Retinal pigment epithelial cell (primary cell): ENCODE results near the gene PROX1.

Experiments used
- DNase-seq: peaks from one replicate; pipeline ENCODE4 v3.0.0-alpha.2; 2010; ENCODE audit warnings: low read depth
- H3K4me3 ChIP-seq: 2 replicates; pipeline ENCODE4 v1.5.1; 2011; ENCODE audit warnings: mild to moderate bottlenecking, low read length, control low read depth, moderate library complexity
- CTCF ChIP-seq: conservative IDR thresholded peaks from 2 replicates; pipeline ENCODE4 v1.5.1; 2011; ENCODE audit warnings: low read depth, low read length, control low read depth, inconsistent platforms

PROX1 gene

GRCh38 chr1:214031267-214031650 lies 43.5 kb downstream of the PROX1 start:
- no peak for TF ChIP-seq CTCF
- no peak overlapping the region for H3K4me3 ChIP-seq
- no peak for DNase-seq

- TF ChIP-seq CTCF, result no peak
- no peak overlapping the region for H3K4me3 ChIP-seq
- DNase-seq, result no peak
Measured at GRCh38 chr1:214037468-214037867, 49.7 kb downstream of the PROX1 start.

GRCh38 chr1:214039394-214040018 lies 51.7 kb downstream of the PROX1 start:
- no peak for TF ChIP-seq CTCF
- DNase-seq, result no peak
- H3K4me3 ChIP-seq, result no peak overlapping the region

- no peak for TF ChIP-seq CTCF
Measured at GRCh38 chr1:214043167-214043566, 55.4 kb downstream of the PROX1 start.

GRCh38 chr1:214044438-214045214 lies 56.9 kb downstream of the PROX1 start:
- no peak for DNase-seq
- no peak for TF ChIP-seq CTCF

More at GRCh38 chr1:214043167-214043566, 55.4 kb downstream of the PROX1 start:
- DNase-seq, result no peak
- no peak overlapping the region for H3K4me3 ChIP-seq

GRCh38 chr1:214050513-214051401 lies 63.0 kb downstream of the PROX1 start:
- TF ChIP-seq CTCF, result no peak
- no peak overlapping the region for H3K4me3 ChIP-seq
- DNase-seq, result no peak

More at GRCh38 chr1:214044438-214045214, 56.9 kb downstream of the PROX1 start:
- no peak overlapping the region for H3K4me3 ChIP-seq
